Astrocyte (in vitro differentiated cells and primary cell): Measurements from ENCODE around the gene TWIST2. TPM values are rescaled to one million over a fixed set of nuclear protein-coding genes. Genes with fewer than 3 reads are reported as not detected.
A peak's percentile ranks its signal among the peaks of the same experiment; 100 is the strongest.

Experiments used
- DNase-seq: peaks from one replicate; pipeline ENCODE4 v3.0.0-alpha.2; 2010; ENCODE audit warnings: low read depth
- FAIRE-seq: peaks from 2 replicates; lab custom pipeline; 2011; peaks lifted over from hg19 to GRCh38; lab: Jason Lieb, UNC
- H2AFZ ChIP-seq: 2 replicates; pipeline ENCODE4 v1.6.0; 2012; ENCODE audit warnings: low read depth, low read length, inconsistent platforms
- H3K27ac ChIP-seq: 2 replicates; pipeline ENCODE4 v1.5.1; 2011; ENCODE audit warnings: low read depth, low read length, inconsistent platforms
- H3K27me3 ChIP-seq: 2 replicates; pipeline ENCODE4 v1.6.0; 2011; ENCODE audit warnings: low read length, inconsistent platforms; ENCODE audit not compliant: insufficient read depth
- H3K36me3 ChIP-seq: 2 replicates; pipeline ENCODE4 v1.5.1; 2011; ENCODE audit warnings: low read length, inconsistent platforms; ENCODE audit not compliant: insufficient read depth
- H3K4me1 ChIP-seq: 2 replicates; pipeline ENCODE4 v1.5.1; 2011; ENCODE audit warnings: low read length, inconsistent platforms; ENCODE audit not compliant: insufficient read depth
- H3K4me2 ChIP-seq: 2 replicates; pipeline ENCODE4 v1.6.0; 2012; ENCODE audit warnings: low read length, inconsistent platforms
- H3K4me3 ChIP-seq: 2 replicates; pipeline ENCODE4 v1.5.1; 2011; ENCODE audit warnings: low read depth, mild to moderate bottlenecking, low read length, inconsistent platforms; ENCODE audit not compliant: insufficient read depth
- H3K79me2 ChIP-seq: 2 replicates; pipeline ENCODE4 v1.6.0; 2012; ENCODE audit warnings: mild to moderate bottlenecking, low read length, inconsistent platforms; ENCODE audit not compliant: insufficient read depth
- H3K9ac ChIP-seq: 2 replicates; pipeline ENCODE4 v1.6.0; 2012; ENCODE audit warnings: mild to moderate bottlenecking, low read length, inconsistent platforms
- H3K9me3 ChIP-seq: 2 replicates; pipeline ENCODE4 v1.5.1; 2012; ENCODE audit warnings: low read depth, mild to moderate bottlenecking, low read length, inconsistent platforms; ENCODE audit not compliant: insufficient read depth
- H4K20me1 ChIP-seq: 2 replicates; pipeline ENCODE4 v1.6.0; 2012; ENCODE audit warnings: low read length, inconsistent platforms; ENCODE audit not compliant: insufficient read depth
- H3K27ac Mint-ChIP-seq: one replicate; pipeline ENCODE4 v1.8.0; 2021; ENCODE audit warnings: mild to moderate bottlenecking, mixed read lengths; ENCODE audit not compliant: unreplicated experiment
- H3K27me3 Mint-ChIP-seq: one replicate; pipeline ENCODE4 v1.8.0; 2021; ENCODE audit warnings: low read depth, mixed read lengths; ENCODE audit not compliant: unreplicated experiment
- H3K36me3 Mint-ChIP-seq: one replicate; pipeline ENCODE4 v1.8.0; 2021; ENCODE audit warnings: low read depth, mixed read lengths; ENCODE audit not compliant: unreplicated experiment
- H3K4me1 Mint-ChIP-seq: one replicate; pipeline ENCODE4 v1.8.0; 2021; ENCODE audit warnings: low read depth, mixed read lengths; ENCODE audit not compliant: unreplicated experiment
- H3K4me3 Mint-ChIP-seq: one replicate; pipeline ENCODE4 v1.8.0; 2021; ENCODE audit warnings: mild to moderate bottlenecking, moderate library complexity, mixed read lengths; ENCODE audit not compliant: unreplicated experiment
- H3K9me3 Mint-ChIP-seq: one replicate; pipeline ENCODE4 v1.8.0; 2021; ENCODE audit warnings: mild to moderate bottlenecking, mixed read lengths; ENCODE audit not compliant: unreplicated experiment
- CTCF ChIP-seq: IDR thresholded peaks from 2 replicates; pipeline ENCODE4 v1.5.1; 2011; ENCODE audit warnings: low read depth, mild to moderate bottlenecking, inconsistent platforms, low read length, moderate library complexity; ENCODE audit not compliant: insufficient read depth
- EZH2 ChIP-seq: IDR thresholded peaks from 2 replicates; pipeline ENCODE4 v1.6.1; 2012; ENCODE audit warnings: mild to moderate bottlenecking, low read length, inconsistent platforms; ENCODE audit not compliant: insufficient read depth
- total RNA-seq: library from RNA; stranded (reverse); gene quantifications from 2 replicates; pipeline ENCODE4 v1.2.1, GENCODE V29; 2021

Gene TWIST2
- total RNA-seq, 1 donor from 2014 or later, result 3.2 TPM

GRCh38 chr2:238873841-238874240, 26.0 kb downstream of the TWIST2 start:
- peaks cover 31% of the 10 kb centered on the region for H4K20me1 ChIP-seq
- H3K9ac ChIP-seq, result no peak overlapping the region
- no peak overlapping the region for H3K4me3 ChIP-seq
- H3K9me3 ChIP-seq, result no peaks in the 10 kb centered on the region
- Mint-ChIP-seq H3K36me3 (peaks cover 2% of the 10 kb centered on the region), H3K27me3 (peaks cover 20% of the 10 kb centered on the region), H3K4me1 (no peaks in the 10 kb centered on the region), H3K9me3 (peaks cover 2% of the 10 kb centered on the region), H3K4me3 (no peak overlapping the region), H3K27ac (no peak overlapping the region)
- DNase-seq (no peak), FAIRE-seq (no peak)
- no peak overlapping the region for H3K4me2 ChIP-seq
- no peaks in the 10 kb centered on the region for H3K36me3 ChIP-seq
- H3K27ac ChIP-seq, result no peak overlapping the region
- H2AFZ ChIP-seq, result no peak overlapping the region
- H3K4me1 ChIP-seq, result peaks cover 2% of the 10 kb centered on the region
- peaks cover 26% of the 10 kb centered on the region for H3K79me2 ChIP-seq
- TF ChIP-seq CTCF (no peak), EZH2 (no peak)
- no peaks in the 10 kb centered on the region for H3K27me3 ChIP-seq

GRCh38 chr2:238874330-238875050, 26.6 kb downstream of the TWIST2 start:
- no peak overlapping the region for H3K4me2 ChIP-seq
- H3K9me3 ChIP-seq, result no peaks in the 10 kb centered on the region
- no peak for TF ChIP-seq EZH2
- H3K27ac ChIP-seq, result no peak overlapping the region
- no peak overlapping the region for H2AFZ ChIP-seq
- FAIRE-seq (no peak), DNase-seq (no peak)
- H3K4me1 Mint-ChIP-seq, result no peaks in the 10 kb centered on the region
- H3K27me3 ChIP-seq, result no peaks in the 10 kb centered on the region
- peaks cover 20% of the 10 kb centered on the region for H3K27me3 Mint-ChIP-seq
- H3K9ac ChIP-seq, result no peak overlapping the region
- H3K27ac Mint-ChIP-seq, result no peak overlapping the region
- no peaks in the 10 kb centered on the region for H3K4me1 ChIP-seq
- no peak overlapping the region for H3K4me3 ChIP-seq
- H3K36me3 Mint-ChIP-seq, result peaks cover 2% of the 10 kb centered on the region
- no peak overlapping the region for H3K4me3 Mint-ChIP-seq
- peaks cover 38% of the 10 kb centered on the region for H4K20me1 ChIP-seq
- H3K79me2 ChIP-seq, result peaks cover 33% of the 10 kb centered on the region
- no peaks in the 10 kb centered on the region for H3K36me3 ChIP-seq
- H3K9me3 Mint-ChIP-seq, result peaks cover 2% of the 10 kb centered on the region

DNA sequence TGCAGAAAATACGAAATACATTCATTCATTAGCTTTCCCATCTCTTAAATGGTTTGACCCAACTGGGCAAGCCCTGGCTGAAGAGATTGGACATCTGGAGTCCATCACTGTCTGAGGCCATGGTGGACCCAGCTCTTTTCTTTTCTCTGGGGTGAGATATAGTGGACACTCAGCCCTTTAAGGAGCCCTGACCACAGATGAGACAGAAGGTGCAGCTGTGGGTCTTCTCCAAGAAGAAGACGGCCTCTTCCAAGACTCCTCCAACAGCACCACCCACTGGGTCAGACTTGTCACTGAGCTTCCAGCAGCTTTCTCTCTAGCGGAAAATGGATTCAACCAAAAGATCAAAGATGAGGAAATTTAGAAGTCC, 27.2 kb downstream of the TWIST2 start:
- peaks cover 2% of the 10 kb centered on the region for H3K9me3 Mint-ChIP-seq
- Histone ChIP-seq H3K4me1 (no peaks in the 10 kb centered on the region), H3K27ac (no peak overlapping the region), H2AFZ (no peak overlapping the region), H3K9me3 (no peaks in the 10 kb centered on the region), H3K36me3 (no peaks in the 10 kb centered on the region), H3K9ac (no peak overlapping the region), H3K4me3 (no peak overlapping the region), H3K27me3 (no peaks in the 10 kb centered on the region), H4K20me1 (peaks cover 38% of the 10 kb centered on the region), H3K4me2 (no peak overlapping the region), H3K79me2 (peaks cover 35% of the 10 kb centered on the region)
- FAIRE-seq, result no peak
- H3K27me3 Mint-ChIP-seq, result peaks cover 20% of the 10 kb centered on the region
- peaks cover 2% of the 10 kb centered on the region for H3K36me3 Mint-ChIP-seq
- no peak overlapping the region for H3K27ac Mint-ChIP-seq
- H3K4me1 Mint-ChIP-seq, result no peaks in the 10 kb centered on the region
- TF ChIP-seq EZH2, result no peak
- TF ChIP-seq CTCF, result peak; percentile 24
- no peak overlapping the region for H3K4me3 Mint-ChIP-seq
- DNase-seq, result no peak
